ENCODE data around the gene NDUFA8.

NDUFA8 gene

DNA sequence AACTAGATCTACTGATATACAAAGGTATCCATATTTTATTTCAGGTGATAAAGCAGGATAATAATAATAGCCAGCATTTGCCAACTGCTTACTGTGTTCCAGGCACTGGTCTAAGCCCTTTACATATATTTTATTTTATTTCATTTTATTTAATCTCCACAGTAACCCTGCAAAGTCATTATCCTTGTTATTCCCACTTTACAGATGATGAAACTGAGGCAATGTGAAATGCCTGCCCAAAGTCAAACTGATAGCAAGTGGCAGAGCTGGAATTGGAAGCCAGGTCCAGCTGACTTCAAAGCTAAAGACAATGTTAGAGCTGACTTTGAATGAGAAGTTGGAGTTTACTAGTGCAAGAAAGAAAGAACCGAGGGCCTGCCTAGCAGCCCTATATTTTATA, 25.0 kb upstream of the NDUFA8 start:
- DNase-seq (ENCODE audit: low read depth in 2 of 2), result no peak

DNA sequence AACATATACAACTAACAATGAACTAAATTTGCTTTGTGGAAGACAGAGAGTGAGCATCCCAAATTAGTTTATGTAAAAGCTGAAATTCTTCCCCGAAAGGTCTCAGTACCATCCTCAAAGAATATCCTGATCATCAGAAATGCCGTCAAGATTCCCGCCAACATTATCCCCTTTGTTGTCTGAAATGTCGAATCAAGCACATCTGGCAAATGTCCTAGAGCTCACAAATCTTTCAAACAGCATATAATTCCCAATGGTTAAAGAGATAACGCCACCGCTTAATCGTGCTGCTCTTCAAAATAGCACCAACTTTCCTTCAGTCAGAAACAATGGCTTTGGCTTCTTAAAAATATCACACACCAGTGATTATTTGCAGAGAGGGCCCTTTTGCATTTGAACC, 23.9 kb upstream of the NDUFA8 start:
- DNase-seq (ENCODE audit: low read depth in 2 of 2), result no peak

- DNase-seq (ENCODE audit: low read depth in 2 of 2), result no peak
These were observed 21.1 kb upstream of the NDUFA8 start for GRCh38 chr9:122180633-122181032.

DNA sequence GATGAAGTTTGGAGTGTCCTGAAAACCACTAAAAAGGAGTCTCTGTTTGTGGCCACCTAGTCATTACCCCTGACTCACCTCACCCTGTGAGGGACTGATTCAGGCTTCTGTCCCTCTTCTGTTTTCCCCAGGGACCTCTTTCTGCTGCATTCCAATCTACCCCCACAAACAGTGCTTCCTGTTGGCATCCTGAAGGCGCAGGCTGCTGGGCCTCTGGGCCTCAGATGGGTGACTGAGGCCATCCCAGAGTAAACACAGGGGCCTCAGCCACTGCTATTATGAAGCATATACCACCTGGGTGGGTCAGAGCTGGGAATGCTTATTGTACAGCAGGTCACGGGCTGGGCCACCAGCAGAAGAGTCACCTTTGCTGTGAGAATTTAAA, 20.1 kb upstream of the NDUFA8 start:
- DNase-seq (ENCODE audit: low read depth in 2 of 2), result no peak

GRCh38 chr9:122179054-122179689, 19.6 kb upstream of the NDUFA8 start:
- DNase-seq (ENCODE audit: low read depth in 2 of 2), result no peak

DNA sequence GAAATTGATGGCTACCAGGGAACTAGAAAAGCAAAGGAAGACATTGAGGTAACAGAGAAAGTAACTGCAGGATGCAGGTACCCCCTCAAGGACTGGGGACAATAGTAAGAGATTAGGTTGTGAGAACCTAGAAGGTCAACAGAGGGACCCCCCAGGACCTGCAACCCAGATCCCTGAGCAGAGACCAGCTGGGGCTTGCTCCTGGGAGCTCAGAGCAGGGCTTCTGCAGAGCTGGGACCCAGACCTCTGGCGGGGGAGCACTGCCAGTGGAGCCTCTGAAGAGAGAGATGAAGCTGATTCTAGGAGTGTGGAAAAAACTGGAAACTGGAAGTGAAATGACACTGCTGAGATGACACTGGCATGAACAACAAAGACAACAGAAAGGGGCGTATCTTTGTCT, 17.3 kb upstream of the NDUFA8 start:
- DNase-seq (ENCODE audit: low read depth in 2 of 2), result no peak

DNA sequence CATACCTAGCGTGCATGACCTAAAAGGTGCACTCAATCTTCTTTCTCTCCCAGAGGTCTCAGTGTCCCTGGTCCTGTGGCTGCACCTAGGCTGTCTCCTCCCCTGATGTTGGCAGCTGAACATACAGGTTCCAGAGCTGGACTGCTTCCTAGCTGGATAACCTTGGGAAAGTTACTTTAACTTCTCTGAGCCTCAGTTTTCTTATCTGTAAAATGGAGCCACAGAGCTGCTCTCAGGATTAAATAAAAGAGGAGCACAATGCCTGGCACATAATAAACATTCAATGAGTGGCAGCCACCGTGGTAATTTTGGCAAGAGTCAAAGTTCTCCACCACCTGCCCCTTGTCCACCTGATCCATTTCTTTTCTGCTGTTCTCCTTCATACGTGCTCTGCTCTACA, 14.1 kb upstream of the NDUFA8 start:
- DNase-seq (ENCODE audit: low read depth in 2 of 2), result no peak

- DNase-seq (ENCODE audit: low read depth in 2 of 2), result no peak
These were observed 12.6 kb upstream of the NDUFA8 start for GRCh38 chr9:122172131-122172530.

- no peak for DNase-seq (ENCODE audit: low read depth in 2 of 2)
These were observed 8.8 kb upstream of the NDUFA8 start for GRCh38 chr9:122168356-122168755.

DNA sequence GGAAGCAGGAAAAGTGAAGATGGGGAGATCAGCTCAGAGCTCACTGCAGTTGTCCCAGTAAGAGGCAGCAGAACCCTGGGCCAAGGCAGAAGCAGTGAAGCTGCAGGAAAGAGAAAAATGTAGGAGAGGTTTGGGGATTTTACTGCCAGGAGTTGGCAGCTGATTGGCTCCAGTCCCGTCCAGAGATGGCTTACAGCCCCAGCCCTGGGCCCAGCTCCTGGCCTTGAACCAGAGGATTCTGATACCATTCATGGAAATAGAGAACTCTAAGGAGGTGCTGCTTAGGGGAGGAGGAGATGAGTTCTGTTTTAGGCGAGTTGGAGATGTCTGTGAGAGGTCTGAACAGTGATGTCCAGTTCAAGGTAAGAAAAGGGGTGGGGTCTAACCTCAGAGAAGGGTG, 4.7 kb upstream of the NDUFA8 start:
- DNase-seq (ENCODE audit: low read depth in 2 of 2), result no peak

GRCh38 chr9:122162415-122162814, 2.8 kb upstream of the NDUFA8 start:
- DNase-seq (ENCODE audit: low read depth in 2 of 2), result no peak

DNA sequence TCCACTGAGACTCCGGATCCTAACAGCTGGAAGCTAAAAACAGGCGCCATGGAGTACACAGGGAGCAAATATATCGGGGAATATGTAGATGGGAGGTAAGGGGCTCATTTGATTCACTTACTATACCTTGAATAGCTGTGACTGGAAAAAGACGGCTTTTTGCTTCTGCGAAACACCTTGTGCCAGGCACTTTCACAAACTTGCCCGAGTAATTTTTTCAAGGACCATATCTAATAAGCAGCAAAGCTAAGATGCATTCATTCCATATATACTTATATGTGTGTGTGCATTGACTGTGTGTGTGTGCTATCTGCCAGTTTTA, 307 bp upstream of the NDUFA8 start:
- no peak for DNase-seq (ENCODE audit: low read depth in 2 of 2)

GRCh38 chr9:122158202-122158601, 1.4 kb downstream of the NDUFA8 start:
- DNase-seq (ENCODE audit: low read depth in 2 of 2), result no peak

DNA sequence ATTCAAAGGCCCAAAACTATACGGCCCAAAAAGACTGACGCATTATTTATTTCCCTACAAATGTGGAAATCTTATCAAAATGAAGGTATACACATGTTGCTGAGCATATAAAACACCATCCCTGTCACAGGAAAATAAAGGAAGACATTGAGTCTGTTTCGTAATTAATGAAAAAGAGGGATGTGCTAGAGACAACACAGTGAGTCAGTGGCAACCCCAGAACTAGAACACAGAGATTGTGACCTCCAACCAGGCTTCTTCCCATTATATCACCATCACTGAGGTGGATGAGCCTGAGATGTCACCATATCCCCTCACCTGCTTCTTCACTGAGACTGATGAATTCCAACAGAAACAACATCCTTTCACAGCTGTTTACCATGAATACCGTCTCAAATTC, 3.8 kb downstream of the NDUFA8 start:
- no peak for DNase-seq (ENCODE audit: low read depth in 2 of 2)

- no peak for DNase-seq (ENCODE audit: low read depth in 2 of 2)
These were observed 8.2 kb downstream of the NDUFA8 start for GRCh38 chr9:122151267-122151828.

DNA sequence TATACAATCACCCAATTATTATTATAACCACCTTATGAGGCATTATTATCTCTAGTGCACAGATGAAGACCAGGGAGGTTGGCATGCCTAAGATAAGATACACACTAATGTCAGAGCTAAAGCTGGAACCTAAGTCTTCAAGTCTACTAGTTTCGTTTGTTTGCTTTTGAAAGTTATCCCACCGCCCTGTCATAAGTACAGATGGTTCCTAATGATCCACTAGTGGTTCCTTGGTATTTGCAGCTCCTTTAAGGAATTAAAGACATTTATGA, 14.1 kb downstream of the NDUFA8 start:
- DNase-seq (ENCODE audit: low read depth in 2 of 2), result no peak

DNA sequence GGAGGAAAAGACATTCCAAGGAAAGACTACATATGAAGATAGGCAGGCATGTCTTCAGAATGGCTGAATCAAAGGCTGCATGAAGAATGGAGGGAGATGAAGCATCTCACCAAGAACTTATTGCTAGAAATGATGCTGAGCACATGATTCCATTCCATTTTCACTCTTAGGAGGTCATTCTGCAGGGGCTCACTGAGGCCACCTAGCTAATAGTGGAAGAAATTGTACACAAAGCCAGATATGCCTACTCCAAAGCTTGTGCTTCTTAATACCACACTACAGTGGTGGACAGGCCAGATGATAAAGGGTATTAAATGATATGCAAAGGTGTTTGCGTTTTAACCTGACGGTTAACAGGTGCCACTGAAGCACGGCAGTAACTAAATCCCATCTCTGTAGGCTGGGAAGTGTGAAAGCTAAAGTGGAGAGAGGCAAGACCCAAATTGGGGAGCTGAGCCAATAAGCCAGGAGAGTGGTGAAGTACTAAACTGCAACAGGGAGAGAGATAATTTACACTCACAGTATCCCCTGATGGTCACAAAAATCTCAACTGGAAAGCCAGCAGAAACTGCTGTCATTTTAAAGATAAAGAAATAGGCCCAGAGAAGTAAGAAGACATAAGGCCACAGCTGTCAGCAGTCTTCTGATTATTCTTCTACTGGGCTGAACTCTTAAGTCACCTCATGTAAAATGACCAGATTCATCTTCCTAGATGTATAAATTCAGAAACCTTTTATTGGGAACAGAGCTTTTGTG, 14.6 kb downstream of the NDUFA8 start:
- no peak for DNase-seq (ENCODE audit: low read depth in 2 of 2)

- no peak for DNase-seq (ENCODE audit: low read depth in 2 of 2)
These were observed 15.6 kb downstream of the NDUFA8 start for GRCh38 chr9:122143876-122144405.

GRCh38 chr9:122143296-122143695, 16.3 kb downstream of the NDUFA8 start:
- no peak for DNase-seq (ENCODE audit: low read depth in 2 of 2)

DNA sequence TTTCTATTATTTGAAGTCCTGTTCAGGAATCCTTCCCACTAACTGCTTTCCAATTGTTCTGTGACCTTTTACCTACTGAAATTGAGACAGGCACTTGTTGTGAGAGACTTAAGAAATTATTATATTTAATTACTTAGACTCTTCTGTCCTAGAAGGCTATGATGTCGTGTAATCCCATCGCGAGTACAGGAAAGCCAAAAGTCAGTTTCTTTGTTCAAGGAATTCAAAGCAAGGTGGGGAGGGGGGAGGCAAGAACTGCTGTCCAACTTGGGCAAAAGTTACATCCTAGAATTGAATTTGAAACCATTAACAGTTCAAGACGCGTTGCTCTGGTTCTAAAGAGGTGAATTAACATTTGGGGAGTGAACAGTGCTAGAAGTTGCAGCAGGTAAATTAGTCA, 17.9 kb downstream of the NDUFA8 start:
- no peak for DNase-seq (ENCODE audit: low read depth in 2 of 2)

DNA sequence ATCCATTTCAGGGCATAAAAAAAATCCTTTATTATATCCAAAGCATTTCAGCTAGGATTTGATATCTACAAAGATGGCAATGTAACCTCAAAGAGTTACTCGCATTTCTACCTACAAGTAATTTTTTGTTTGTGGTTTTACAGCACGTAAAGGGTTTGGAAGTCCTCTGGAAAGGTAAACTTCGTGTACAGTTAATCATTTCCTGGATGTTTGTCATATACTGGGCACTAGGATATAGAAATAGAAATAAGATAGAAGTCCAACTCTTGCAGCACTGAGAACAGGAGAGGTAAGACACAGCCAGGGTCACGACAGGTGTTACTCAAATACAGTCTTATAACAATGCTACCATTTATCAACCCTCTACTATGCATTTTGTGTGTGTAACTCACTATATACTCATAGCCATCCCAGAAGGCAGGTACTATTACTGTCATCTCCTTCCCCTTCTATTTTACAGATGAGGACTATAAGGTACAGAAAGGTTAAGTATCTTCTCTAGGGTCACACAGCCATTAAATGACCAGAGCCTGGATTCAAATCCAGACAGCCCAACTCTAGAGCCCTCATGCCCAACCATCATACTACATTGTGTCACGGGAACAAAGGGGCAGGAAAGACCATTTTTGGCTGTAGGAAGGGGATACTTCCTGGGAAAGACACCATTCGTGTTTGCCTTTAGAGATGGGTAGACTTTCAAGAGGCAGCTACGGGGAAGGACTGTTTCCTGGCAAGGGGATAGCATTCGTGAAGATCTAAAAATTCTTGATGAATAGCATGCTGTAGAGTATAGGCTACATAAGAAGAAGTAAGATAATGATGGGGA, 19.0 kb downstream of the NDUFA8 start:
- DNase-seq (ENCODE audit: low read depth in 2 of 2), result no peak

GRCh38 chr9:122138560-122139268, 20.9 kb downstream of the NDUFA8 start:
- no peak for DNase-seq (ENCODE audit: low read depth in 2 of 2)
